H1 (cell line): ENCODE data around the gene ATXN7. TPM values are rescaled to one million over a fixed set of nuclear protein-coding genes. Genes with fewer than 3 reads are reported as not detected.
A peak's percentile ranks its signal among the peaks of the same experiment; 100 is the strongest.

Experiments
- CTCF ChIA-PET: fragments of 300-600 bp; sonication (Branson Sonifier 250); formaldehyde crosslinking; loops from one replicate; lab custom pipeline; 2021; ENCODE audit not compliant: partially characterized antibody; lab: Charles Lee
- POLR2A ChIA-PET: fragments of 300-600 bp; sonication (Branson Sonifier 250); formaldehyde crosslinking; loops from one replicate; lab custom pipeline; 2021; ENCODE audit warnings: inconsistent platforms; ENCODE audit not compliant: partially characterized antibody; lab: Charles Lee
- DNase-seq, 2 experiments: peaks; one replicate each; pipeline versions ENCODE4 v3.0.0 to v3.0.0-alpha.2; 2010 to 2022; ENCODE audit warnings: low spot score in 2 of 2, low read depth in 1 of 2, mixed read lengths in 1 of 2
- FAIRE-seq: peaks from 2 replicates; lab custom pipeline; 2011; peaks lifted over from hg19 to GRCh38; lab: Jason Lieb, UNC
- H2AFZ ChIP-seq: 2 replicates; pipeline ENCODE4 v1.8.1; 2012; ENCODE audit warnings: low read length, inconsistent platforms
- H2AK5ac ChIP-seq: 2 replicates; pipeline ENCODE4 v1.6.1; 2013; ENCODE audit warnings: low read depth, low read length
- H2BK120ac ChIP-seq: replicated peaks from 2 replicates; pipeline ENCODE3; 2013; ENCODE audit warnings: low read depth, low read length, inconsistent platforms
- H2BK12ac ChIP-seq: 2 replicates; pipeline ENCODE4 v1.6.1; 2013; ENCODE audit warnings: low read depth, low read length
- H2BK15ac ChIP-seq: 2 replicates; pipeline ENCODE4 v1.6.1; 2013; ENCODE audit warnings: low read length
- H2BK20ac ChIP-seq: 2 replicates; pipeline ENCODE4 v1.6.1; 2013; ENCODE audit warnings: low read length
- H2BK5ac ChIP-seq: 2 replicates; pipeline ENCODE4 v1.6.1; 2013; ENCODE audit warnings: low read depth, low read length
- H3K14ac ChIP-seq: 2 replicates; pipeline ENCODE4 v1.6.1; 2013; ENCODE audit warnings: inconsistent platforms; ENCODE audit not compliant: insufficient read length
- H3K18ac ChIP-seq: 2 replicates; pipeline ENCODE4 v1.6.1; 2013; ENCODE audit warnings: low read length; ENCODE audit errors: extremely low read depth
- H3K23ac ChIP-seq: 2 replicates; pipeline ENCODE4 v1.6.1; 2013; ENCODE audit warnings: inconsistent platforms; ENCODE audit not compliant: insufficient read length
- H3K23me2 ChIP-seq: 2 replicates; pipeline ENCODE4 v1.6.1; 2013; ENCODE audit warnings: low read depth, low read length
- H3K27ac ChIP-seq: 2 replicates; pipeline ENCODE4 v1.6.1; 2011; ENCODE audit warnings: low read depth, low read length, inconsistent platforms
- H3K27me3 ChIP-seq, 4 experiments: replicated peaks in 1 of 4; 1 replicate in 1 of 4; 2 replicates in 3 of 4; pipeline versions ENCODE4 v1.6.1 to v1.8.1; 2011 to 2013; ENCODE audit warnings: low read length in 3 of 4, mild to moderate bottlenecking in 3 of 4, inconsistent platforms in 2 of 4, mixed read lengths in 2 of 4, moderate library complexity in 1 of 4; ENCODE audit not compliant: control insufficient read depth in 3 of 4, insufficient read depth in 3 of 4; ENCODE audit errors: extremely low read depth in 1 of 4
- H3K36me3 ChIP-seq, 4 experiments: 2 replicates each; pipeline versions ENCODE4 v1.6.1 to v1.8.1; 2011 to 2013; ENCODE audit warnings: mild to moderate bottlenecking in 4 of 4, low read length in 3 of 4, moderate library complexity in 2 of 4, control low read depth in 1 of 4, inconsistent platforms in 1 of 4; ENCODE audit not compliant: insufficient read depth in 4 of 4, control insufficient read depth in 2 of 4
- H3K4ac ChIP-seq: replicated peaks from 2 replicates; pipeline ENCODE3; 2013; ENCODE audit warnings: low read length, low read depth, mixed read lengths, inconsistent platforms; ENCODE audit not compliant: insufficient read length
- H3K4me1 ChIP-seq, 4 experiments: replicated peaks in 1 of 4; 1 replicate in 1 of 4; 2 replicates in 3 of 4; pipeline versions ENCODE4 v1.6.1 to v1.8.1; 2011 to 2013; ENCODE audit warnings: low read length in 3 of 4, inconsistent platforms in 2 of 4, mixed read lengths in 1 of 4; ENCODE audit not compliant: insufficient read depth in 4 of 4, control insufficient read depth in 3 of 4
- H3K4me2 ChIP-seq, 2 experiments: 2 replicates each; pipeline versions ENCODE4 v1.6.1 to v1.8.1; 2011 to 2013; ENCODE audit warnings: low read depth in 2 of 2, low read length in 2 of 2, control low read depth in 1 of 2, inconsistent platforms in 1 of 2, mild to moderate bottlenecking in 1 of 2; ENCODE audit not compliant: insufficient read depth in 1 of 2
- H3K4me3 ChIP-seq, 4 experiments: fragments of 200-600, 300-600 bp in 1 of 4; sonication (generic), shearing (Covaris generic), sonication (Bioruptor Twin) in 1 of 4; 2 replicates each; pipeline versions ENCODE4 v1.5.1 to v1.8.1; 2011 to 2016; ENCODE audit warnings: low read length in 4 of 4, low read depth in 3 of 4, control low read depth in 2 of 4, inconsistent platforms in 2 of 4, mild to moderate bottlenecking in 2 of 4, mixed read lengths in 1 of 4, moderate library complexity in 1 of 4; ENCODE audit not compliant: insufficient read depth in 2 of 4; ENCODE audit errors: extremely low read depth in 1 of 4
- H3K56ac ChIP-seq: replicated peaks from 2 replicates; pipeline ENCODE3; 2013; ENCODE audit warnings: low read depth, mild to moderate bottlenecking, mixed read lengths, low read length, inconsistent platforms; ENCODE audit not compliant: insufficient read length
- H3K79me1 ChIP-seq: 2 replicates; pipeline ENCODE4 v1.6.1; 2013; ENCODE audit warnings: low read depth, low read length, control low read depth
- H3K79me2 ChIP-seq, 2 experiments: 2 replicates each; pipeline versions ENCODE4 v1.6.1 to v1.8.1; 2012 to 2013; ENCODE audit warnings: low read length in 2 of 2, mild to moderate bottlenecking in 2 of 2, inconsistent platforms in 1 of 2; ENCODE audit not compliant: insufficient read depth in 2 of 2, control insufficient read depth in 1 of 2
- H3K9ac ChIP-seq, 4 experiments: replicated peaks in 1 of 4; 1 replicate in 1 of 4; 2 replicates in 3 of 4; pipeline versions ENCODE4 v1.6.1 to v1.8.1; 2011 to 2013; ENCODE audit warnings: low read depth in 3 of 4, low read length in 3 of 4, control low read depth in 2 of 4, mild to moderate bottlenecking in 2 of 4, moderate library complexity in 2 of 4, inconsistent platforms in 1 of 4; ENCODE audit errors: extremely low read depth in 1 of 4
- H3K9me3 ChIP-seq, 2 experiments: 2 replicates each; pipeline versions ENCODE4 v1.6.1 to v1.8.1; 2012 to 2013; ENCODE audit warnings: mild to moderate bottlenecking in 2 of 2, moderate library complexity in 2 of 2, control low read depth in 1 of 2, inconsistent platforms in 1 of 2, low read depth in 1 of 2, low read length in 1 of 2, mixed read lengths in 1 of 2; ENCODE audit not compliant: insufficient read depth in 2 of 2
- H4K20me1 ChIP-seq, 2 experiments: replicated peaks in 1 of 2; 2 replicates each; pipeline versions ENCODE3 to v1.8.1; 2011 to 2013; ENCODE audit warnings: inconsistent platforms in 2 of 2, low read length in 2 of 2, mild to moderate bottlenecking in 1 of 2; ENCODE audit not compliant: insufficient read depth in 2 of 2, control insufficient read depth in 1 of 2
- H4K5ac ChIP-seq: 2 replicates; pipeline ENCODE4 v1.6.1; 2013; ENCODE audit warnings: low read length, low read depth, mixed read lengths, inconsistent platforms; ENCODE audit not compliant: insufficient read length
- H4K8ac ChIP-seq: 2 replicates; pipeline ENCODE4 v1.8.0; 2013; ENCODE audit warnings: mild to moderate bottlenecking, moderate library complexity, low read length, inconsistent platforms; ENCODE audit not compliant: insufficient read depth; ENCODE audit errors: extremely low read depth
- H4K91ac ChIP-seq: replicated peaks from 2 replicates; pipeline ENCODE3; 2013; ENCODE audit warnings: low read length, mixed read lengths, inconsistent platforms; ENCODE audit not compliant: insufficient read length
- RAD21 ChIP-seq, 2 experiments: IDR thresholded peaks in 1 of 2; conservative IDR thresholded peaks in 1 of 2; 2 replicates each; pipeline ENCODE4 v1.6.1; 2011; ENCODE audit warnings: low read depth in 2 of 2, low read length in 2 of 2, improper control_type of control experiment in 1 of 2, inconsistent platforms in 1 of 2, mild to moderate bottlenecking in 1 of 2, moderate library complexity in 1 of 2
- SIN3A ChIP-seq, 2 experiments: IDR thresholded peaks in 1 of 2; conservative IDR thresholded peaks in 1 of 2; 2 replicates each; pipeline ENCODE4 v1.6.1; 2011 to 2012; ENCODE audit warnings: low read length in 2 of 2, improper control_type of control experiment in 1 of 2, low read depth in 1 of 2, mild to moderate bottlenecking in 1 of 2
- SP4 ChIP-seq: IDR thresholded peaks from 2 replicates; pipeline ENCODE4 v1.6.1; 2012; ENCODE audit warnings: low read length, inconsistent platforms
- WGBS, 2 experiments: shearing (Covaris generic) in 1 of 2; methylation state at CpG; one replicate each; pipeline versions ENCODE4 v1.1.6 to v1.1.7; 2013 to 2015; ENCODE audit warnings: low lambda C conversion rate in 2 of 2, mixed read lengths in 2 of 2, inconsistent platforms in 1 of 2, low coverage in 1 of 2, missing lambda C conversion rate in 1 of 2; ENCODE audit not compliant: insufficient replicate concordance in 2 of 2, insufficient coverage in 1 of 2, insufficient read length in 1 of 2; ENCODE audit errors: extremely low coverage in 1 of 2, missing lambda C conversion rate in 1 of 2; 5-methylcytosine and 5-hydroxymethylcytosine counted together
- polyA plus RNA-seq, 7 experiments: library from polyadenylated mRNA; depleted of rRNA in 3 of 7; stranded (reverse) in 5 of 7; unstranded in 2 of 7; fragments of >200 nt in 5 of 7; fragments of 200-250 nt in 2 of 7; gene quantifications; 1 replicate in 5 of 7; 2 replicates in 1 of 7; 4 replicates in 1 of 7; pipeline versions ENCODE4 v1.2.1 to v1.2.3, GENCODE V29; 2011 to 2013; ENCODE audit warnings: missing spikeins in 2 of 7, mixed read lengths in 2 of 7
- total RNA-seq: library from RNA; stranded (reverse); fragmentation: NEBNext Ultra II Directional; extraction: Animal tissue kit (Norgen Biotek cat#: 25700); gene quantifications from 2 replicates; pipeline ENCODE4 v1.2.1, GENCODE V29; 2021

The ATXN7 gene
- total and polyA plus RNA-seq, 2 of the 8 experiments (the other 6 are each of a cell fraction or from before 2014, with no cell fraction given) = 15.5 to 16.8 TPM

DNA sequence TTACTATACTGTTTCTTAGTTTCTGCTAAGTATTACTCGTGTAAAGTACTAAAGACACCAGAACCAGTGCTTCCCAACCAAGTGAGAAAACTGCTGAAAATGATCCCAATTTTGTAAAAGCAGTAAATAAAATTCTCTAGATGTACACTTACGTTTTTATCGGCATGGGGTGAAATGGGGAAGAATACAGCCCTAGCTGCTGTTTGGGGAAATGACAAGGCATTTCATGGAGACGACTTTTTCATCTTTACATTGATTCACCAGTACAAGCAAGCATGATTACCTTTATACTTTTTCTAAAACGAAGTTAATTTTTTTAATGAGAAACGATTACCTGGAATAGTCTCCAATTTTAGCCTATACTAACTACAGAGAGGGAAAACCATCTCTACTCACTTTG, 158.3 kb downstream of the ATXN7 start:
- Histone ChIP-seq H3K18ac (no peak overlapping the region), H4K5ac (no peak overlapping the region), H4K91ac (no peak overlapping the region), H2BK120ac (no peak overlapping the region), H3K56ac (no peak overlapping the region), H2BK15ac (no peak overlapping the region), H3K79me2 (peaks cover 5 to 22% of the 10 kb centered on the region in 2 experiments; a peak in 3 of 4 replicates), H3K27ac (no peak overlapping the region), H2AFZ (no peak overlapping the region), H2BK20ac (no peak overlapping the region), H3K14ac (no peak overlapping the region), H3K23ac (no peak overlapping the region), H3K23me2 (peaks cover 6% of the 10 kb centered on the region), H3K9me3 (no peaks in the 10 kb centered on the region), H3K4me1 (peaks cover 3 to 5% (median 4%) of the 10 kb centered on the region in 4 experiments; a peak in 6 of 7 replicates), H2AK5ac (no peak overlapping the region), H3K4me2 (peak overlapping the region; percentile 94 to 96; a peak in 3 of 4 replicates), H3K4me3 (peak overlapping the region in 3 of 4 experiments; percentile 93 to 97 (median 94); a peak in 5 of 8 replicates), H3K79me1 (no peaks in the 10 kb centered on the region), H3K36me3 (peaks cover 0 to 41% (median 21%) of the 10 kb centered on the region in 4 experiments; a peak in 6 of 8 replicates), H4K20me1 (peaks cover 1 to 3% of the 10 kb centered on the region in 2 experiments), H4K8ac (no peak overlapping the region), H3K9ac (no peak overlapping the region), H3K4ac (no peak overlapping the region), H2BK5ac (no peak overlapping the region), H3K27me3 (no peaks in the 10 kb centered on the region), H2BK12ac (no peak overlapping the region)
- FAIRE-seq (no peak), DNase-seq (no peak)
- ChIA-PET CTCF (interaction anchor here (0.7 to 6.3 kb wide), 5 partner anchors 31 to 462 kb away, joined by 3 to 51 read pairs (median 4); no protein-coding TSS in a partner anchor), POLR2A (no interaction called here)
- WGBS, 2 experiments = 84% methylated on average over 6 of the region's 6 CpGs; no CpG with 5 or more reads in 1 of the 2 experiments
- TF ChIP-seq RAD21 (IDR thresholded peaks at IDR 0.05 in 1 of 2, conservative IDR thresholded peaks at IDR 0.05 in 1 of 2; ENCODE audit: low read depth in 2 of 2, low read length in 2 of 2) = no peak
- no peak for TF ChIP-seq SIN3A (conservative IDR thresholded peaks at IDR 0.05 in 1 of 2, IDR thresholded peaks at IDR 0.05 in 1 of 2; ENCODE audit: low read depth in 1 of 2, low read length in 2 of 2)
- TF ChIP-seq SP4 = no peak
